OCI-LY1 (cell line): ENCODE results near the gene IL4I1.

Experiments
- H2AFZ ChIP-seq: fragments of 200-600 bp; sonication (generic), shearing (Covaris generic); 2 replicates; pipeline ENCODE4 v1.6.0; 2014; ENCODE audit warnings: antibody characterized with exemption, mild to moderate bottlenecking, low read length
- H3F3A ChIP-seq: fragments of 200-600 bp; sonication (generic), shearing (Covaris generic); 2 replicates; pipeline ENCODE4 v1.6.0; 2014; ENCODE audit warnings: mild to moderate bottlenecking, antibody characterized with exemption, low read length, moderate library complexity; ENCODE audit not compliant: insufficient read depth
- H3K27ac ChIP-seq: fragments of 200-600 bp; sonication (generic); 2 replicates; pipeline ENCODE4 v1.5.1; 2014; ENCODE audit warnings: low read length, mixed run types, mild to moderate bottlenecking, low read depth; ENCODE audit not compliant: poor library complexity, severe bottlenecking
- H3K27me3 ChIP-seq: fragments of 200-600 bp; sonication (generic); 2 replicates; pipeline ENCODE4 v1.6.0; 2014; ENCODE audit warnings: antibody characterized with exemption, mild to moderate bottlenecking, low read length, moderate library complexity; ENCODE audit not compliant: insufficient read depth
- H3K36me3 ChIP-seq: fragments of 200-600 bp; sonication (generic); 2 replicates; pipeline ENCODE4 v1.6.1; 2014; ENCODE audit warnings: mild to moderate bottlenecking, antibody characterized with exemption, low read length, moderate library complexity, mixed read lengths; ENCODE audit not compliant: insufficient read depth
- H3K4me1 ChIP-seq: fragments of 200-600 bp; sonication (generic); 2 replicates; pipeline ENCODE4 v1.5.1; 2014; ENCODE audit warnings: mild to moderate bottlenecking, low read length, moderate library complexity; ENCODE audit not compliant: insufficient read depth, severe bottlenecking
- H3K4me2 ChIP-seq: fragments of 200-600 bp; sonication (generic), shearing (Covaris generic); 2 replicates; pipeline ENCODE4 v1.6.1; 2014; ENCODE audit warnings: low read length
- H3K4me3 ChIP-seq: fragments of 200-600 bp; sonication (generic); 2 replicates; pipeline ENCODE4 v1.5.1; 2014; ENCODE audit warnings: low read length, low read depth, mild to moderate bottlenecking, mixed read lengths; ENCODE audit not compliant: poor library complexity, severe bottlenecking
- H3K79me2 ChIP-seq: fragments of 200-600 bp; shearing (Covaris generic); 2 replicates; pipeline ENCODE4 v1.6.1; 2016; ENCODE audit warnings: mixed run types, low read length, mixed read lengths; ENCODE audit not compliant: insufficient read depth
- H3K9ac ChIP-seq: fragments of 200-600 bp; sonication (generic), shearing (Covaris generic); 2 replicates; pipeline ENCODE4 v1.6.1; 2014; ENCODE audit warnings: mild to moderate bottlenecking, low read length, mixed read lengths
- H3K9me2 ChIP-seq: fragments of 200-600 bp; sonication (generic), shearing (Covaris generic); 2 replicates; pipeline ENCODE4 v1.6.1; 2014; ENCODE audit warnings: low read depth, mild to moderate bottlenecking, low read length, mixed read lengths
- H3K9me3 ChIP-seq: fragments of 200-600 bp; shearing (Covaris generic); 2 replicates; pipeline ENCODE4 v1.6.1; 2014; ENCODE audit warnings: low read length, mixed read lengths
- H4K20me1 ChIP-seq: fragments of 200-600 bp; sonication (generic), shearing (Covaris generic); 2 replicates; pipeline ENCODE4 v1.6.0; 2016; ENCODE audit warnings: mild to moderate bottlenecking, low read length; ENCODE audit not compliant: insufficient read depth
- CTCF ChIP-seq: fragments of 200-600 bp; sonication (generic), shearing (Covaris generic); IDR thresholded peaks from 2 replicates; pipeline ENCODE4 v1.5.1; 2017; ENCODE audit warnings: mild to moderate bottlenecking, antibody characterized with exemption, low read length, moderate library complexity, mixed read lengths
- EZH2 ChIP-seq: fragments of 200-600 bp; sonication (generic), shearing (Covaris generic); IDR thresholded peaks from 2 replicates; pipeline ENCODE4 v1.8.0; 2017; ENCODE audit warnings: borderline replicate concordance, mixed run types, mild to moderate bottlenecking, antibody characterized with exemption, low read length, moderate library complexity, mixed read lengths

The IL4I1 gene

GRCh38 chr19:49857838-49858087, 38.9 kb downstream of the IL4I1 start:
- peaks cover 40% of the 10 kb centered on the region for H3K4me1 ChIP-seq
- no peak overlapping the region; the same call in 1 of the 2 replicates for H3K9ac ChIP-seq
- no peaks in the 10 kb centered on the region for H4K20me1 ChIP-seq
- H3K4me2 ChIP-seq, result no peak overlapping the region
- H3K9me2 ChIP-seq, result no peaks in the 10 kb centered on the region
- no peak overlapping the region for H3K4me3 ChIP-seq
- no peaks in the 10 kb centered on the region for H3K9me3 ChIP-seq
- H3F3A ChIP-seq, result no peaks in the 10 kb centered on the region
- TF ChIP-seq CTCF (no peak), EZH2 (no peak)
- no peaks in the 10 kb centered on the region for H3K27me3 ChIP-seq
- H3K36me3 ChIP-seq, result peaks cover 79% of the 10 kb centered on the region
- peak overlapping the region; percentile 66 for H3K27ac ChIP-seq
- H2AFZ ChIP-seq, result no peak overlapping the region
- H3K79me2 ChIP-seq, result peaks cover 14% of the 10 kb centered on the region

GRCh38 chr19:49857061-49857837, 39.4 kb downstream of the IL4I1 start:
- Histone ChIP-seq H3F3A (no peaks in the 10 kb centered on the region), H3K9ac (no peak overlapping the region; the same call in 1 of the 2 replicates), H3K79me2 (peaks cover 19% of the 10 kb centered on the region), H4K20me1 (no peaks in the 10 kb centered on the region), H3K4me3 (no peak overlapping the region), H3K27ac (peak overlapping the region; percentile 66), H3K27me3 (no peaks in the 10 kb centered on the region), H3K4me2 (no peak overlapping the region), H3K9me3 (no peaks in the 10 kb centered on the region), H3K9me2 (no peaks in the 10 kb centered on the region), H3K36me3 (peaks cover 78% of the 10 kb centered on the region), H2AFZ (no peak overlapping the region), H3K4me1 (peaks cover 45% of the 10 kb centered on the region)
- TF ChIP-seq EZH2, result no peak
- no peak for TF ChIP-seq CTCF

GRCh38 chr19:49856574-49857021, 40.1 kb downstream of the IL4I1 start:
- peaks cover 43% of the 10 kb centered on the region for H3K4me1 ChIP-seq

More at GRCh38 chr19:49856574-49857021, 40.1 kb downstream of the IL4I1 start:
- Histone ChIP-seq H4K20me1 (no peaks in the 10 kb centered on the region), H3K36me3 (peaks cover 73% of the 10 kb centered on the region), H3K27ac (no peak overlapping the region), H3F3A (no peaks in the 10 kb centered on the region), H3K27me3 (no peaks in the 10 kb centered on the region), H3K9ac (no peak overlapping the region), H3K4me2 (no peak overlapping the region), H3K79me2 (peaks cover 25% of the 10 kb centered on the region), H2AFZ (no peak overlapping the region), H3K9me3 (no peaks in the 10 kb centered on the region), H3K9me2 (no peaks in the 10 kb centered on the region), H3K4me3 (no peak overlapping the region)
- no peak for TF ChIP-seq EZH2
- no peak for TF ChIP-seq CTCF
